Keratinocyte (primary cell): ENCODE results near the gene TM4SF5. TPM values are rescaled to one million over a fixed set of nuclear protein-coding genes. Genes with fewer than 3 reads are reported as not detected.

Experiments used
- DNase-seq: peaks from one replicate; pipeline ENCODE4 v3.0.0-alpha.2; 2011; ENCODE audit warnings: low read depth, missing footprints, low spot score
- FAIRE-seq: peaks from 2 replicates; lab custom pipeline; 2011; peaks lifted over from hg19 to GRCh38; lab: Jason Lieb, UNC
- H2AFZ ChIP-seq: 2 replicates; pipeline ENCODE4 v1.6.0; 2012; ENCODE audit warnings: low read length, control low read depth, inconsistent platforms; ENCODE audit not compliant: control insufficient read depth
- H3K27ac ChIP-seq: 2 replicates; pipeline ENCODE4 v1.5.1; 2011; ENCODE audit warnings: low read length; ENCODE audit not compliant: control insufficient read depth, insufficient read depth
- H3K27me3 ChIP-seq: 3 replicates; pipeline ENCODE4 v1.6.0; 2011; ENCODE audit warnings: low read length; ENCODE audit not compliant: control insufficient read depth, insufficient read depth; ENCODE audit errors: extremely low read depth
- H3K36me3 ChIP-seq, 2 experiments: 2 replicates in 1 of 2; 3 replicates in 1 of 2; pipeline ENCODE4 v1.5.1; 2011; ENCODE audit warnings: low read length in 2 of 2, mild to moderate bottlenecking in 1 of 2; ENCODE audit not compliant: control insufficient read depth in 2 of 2, insufficient read depth in 2 of 2; ENCODE audit errors: extremely low read depth in 1 of 2
- H3K4me1 ChIP-seq: 3 replicates; pipeline ENCODE4 v1.5.1; 2011; ENCODE audit warnings: low read length; ENCODE audit not compliant: control insufficient read depth, insufficient read depth; ENCODE audit errors: extremely low read depth
- H3K4me2 ChIP-seq: 3 replicates; pipeline ENCODE4 v1.6.0; 2011; ENCODE audit warnings: low read depth, low read length; ENCODE audit not compliant: control insufficient read depth, insufficient read depth; ENCODE audit errors: extremely low read depth
- H3K4me3 ChIP-seq, 3 experiments: fragments of 200-600 bp in 1 of 3; sonication (generic) in 1 of 3; 2 replicates in 2 of 3; 3 replicates in 1 of 3; pipeline ENCODE4 v1.5.1; 2011 to 2016; ENCODE audit warnings: low read length in 3 of 3, mild to moderate bottlenecking in 3 of 3, control low read depth in 2 of 3, inconsistent platforms in 1 of 3, low read depth in 1 of 3, mixed read lengths in 1 of 3, mixed run types in 1 of 3, moderate library complexity in 1 of 3; ENCODE audit not compliant: control insufficient read depth in 2 of 3, insufficient read depth in 2 of 3; ENCODE audit errors: extremely low read depth in 1 of 3
- H3K79me2 ChIP-seq: 2 replicates; pipeline ENCODE4 v1.6.0; 2012; ENCODE audit warnings: low read length; ENCODE audit not compliant: control insufficient read depth, insufficient read depth
- H3K9ac ChIP-seq: 3 replicates; pipeline ENCODE4 v1.6.0; 2011; ENCODE audit warnings: low read length; ENCODE audit not compliant: control insufficient read depth, insufficient read depth; ENCODE audit errors: extremely low read depth
- H3K9me1 ChIP-seq: 3 replicates; pipeline ENCODE4 v1.6.0; 2011; ENCODE audit warnings: low read length; ENCODE audit not compliant: control insufficient read depth, insufficient read depth; ENCODE audit errors: extremely low read depth
- H3K9me3 ChIP-seq: 2 replicates; pipeline ENCODE4 v1.5.1; 2012; ENCODE audit warnings: low read depth, low read length; ENCODE audit not compliant: control insufficient read depth
- H4K20me1 ChIP-seq: 3 replicates; pipeline ENCODE4 v1.6.0; 2011; ENCODE audit warnings: low read length; ENCODE audit not compliant: control insufficient read depth, insufficient read depth; ENCODE audit errors: extremely low read depth
- CTCF ChIP-seq, 3 experiments: IDR thresholded peaks in 1 of 3; conservative IDR thresholded peaks in 1 of 3; optimal IDR thresholded peaks in 1 of 3; 2 replicates in 2 of 3; 3 replicates in 1 of 3; pipeline versions ENCODE3 to v1.5.1; 2011; ENCODE audit warnings: low read length in 3 of 3, mild to moderate bottlenecking in 3 of 3, moderate library complexity in 2 of 3, control low read depth in 1 of 3, inconsistent platforms in 1 of 3; ENCODE audit not compliant: insufficient read depth in 2 of 3; ENCODE audit errors: extremely low read depth in 1 of 3
- EZH2 ChIP-seq: IDR thresholded peaks from one replicate; pipeline ENCODE4 v1.6.1; 2012; ENCODE audit warnings: inconsistent platforms, mild to moderate bottlenecking, low read length, moderate library complexity
- dilution Hi-C: fragments of 300-500 bp; cut with MboI; formaldehyde crosslinking; loops from one replicate; pipeline ENCODE4 v1.7.0; 2020; ENCODE audit warnings: low sequenced_read_pairs; ENCODE audit not compliant: extremely low pct_ligation_motif_present
- polyA plus RNA-seq, 5 experiments: library from polyadenylated mRNA; depleted of rRNA in 3 of 5; stranded (reverse) in 3 of 5; stranded (forward) in 1 of 5; unstranded in 1 of 5; fragments of >200 nt; gene quantifications; 1 replicate in 1 of 5; 2 replicates in 3 of 5; 3 replicates in 1 of 5; pipeline versions ENCODE4 v1.2.1 to v1.2.3, GENCODE V29; 2011 to 2012; ENCODE audit warnings: missing spikeins in 2 of 5, low read depth in 1 of 5, low replicate concordance in 1 of 5

The TM4SF5 gene
- polyA plus RNA-seq, 1 donor (not counting 4 experiments of a cell fraction or from before 2014, with no cell fraction given), result not detected

GRCh38 chr17:4808378-4808767 is 36.7 kb downstream of the TM4SF5 start:
- H3K9me1 ChIP-seq, result no peaks in the 10 kb centered on the region
- H3K36me3 ChIP-seq, result peaks cover 15 to 16% of the 10 kb centered on the region in 2 experiments
- H3K27me3 ChIP-seq, result no peaks in the 10 kb centered on the region
- no peaks in the 10 kb centered on the region for H4K20me1 ChIP-seq
- no peak overlapping the region for H3K9ac ChIP-seq
- H3K9me3 ChIP-seq, result no peaks in the 10 kb centered on the region
- H2AFZ ChIP-seq, result no peak overlapping the region
- H3K27ac ChIP-seq, result no peak overlapping the region
- peak overlapping the region in 2 of 3 experiments; percentile 64 to 72 for H3K4me3 ChIP-seq
- H3K79me2 ChIP-seq, result peaks cover 4% of the 10 kb centered on the region
- TF ChIP-seq CTCF (optimal IDR thresholded peaks at IDR 0.05 in 1 of 3, IDR thresholded peaks at IDR 0.05 in 1 of 3, conservative IDR thresholded peaks at IDR 0.05 in 1 of 3; ENCODE audit: extremely low read depth in 1 of 3, insufficient read depth in 2 of 3, low read length in 3 of 3) (peak in 1 of 3 experiments; percentile 54), EZH2 (no peak)
- peak overlapping the region; percentile 86 for H3K4me2 ChIP-seq
- FAIRE-seq (no peak), DNase-seq (no peak)
- peaks cover 15% of the 10 kb centered on the region for H3K4me1 ChIP-seq
- dilution Hi-C loops, result no loop called here

- no peak overlapping the region for H3K4me2 ChIP-seq
- peaks cover 15% of the 10 kb centered on the region for H3K4me1 ChIP-seq
- TF ChIP-seq EZH2 (no peak), CTCF (optimal IDR thresholded peaks at IDR 0.05 in 1 of 3, IDR thresholded peaks at IDR 0.05 in 1 of 3, conservative IDR thresholded peaks at IDR 0.05 in 1 of 3; ENCODE audit: extremely low read depth in 1 of 3, insufficient read depth in 2 of 3, low read length in 3 of 3) (no peak)
- H3K9me1 ChIP-seq, result no peaks in the 10 kb centered on the region
- no peaks in the 10 kb centered on the region for H4K20me1 ChIP-seq
- FAIRE-seq (no peak), DNase-seq (no peak)
- no peak overlapping the region for H3K9ac ChIP-seq
- dilution Hi-C loops, result no loop called here
- no peak overlapping the region for H3K27ac ChIP-seq
- peaks cover 22 to 24% of the 10 kb centered on the region in 2 experiments for H3K36me3 ChIP-seq
- H3K27me3 ChIP-seq, result no peaks in the 10 kb centered on the region
- H3K4me3 ChIP-seq, result no peak overlapping the region
- H3K9me3 ChIP-seq, result no peaks in the 10 kb centered on the region
- no peak overlapping the region for H2AFZ ChIP-seq
- H3K79me2 ChIP-seq, result peaks cover 4% of the 10 kb centered on the region
These were observed 39.1 kb downstream of the TM4SF5 start for GRCh38 chr17:4810696-4811290.
